ENCODE data around the gene CHMP4B.

CHMP4B gene

GRCh38 chr20:33881989-33882388 is 70.8 kb downstream of the CHMP4B start:
- Histone ChIP-seq H3K9ac (ENCODE audit: low read length) (no peak overlapping the region), H3K4me1 (ENCODE audit: control insufficient read depth, insufficient read depth, low read length) (no peaks in the 10 kb centered on the region), H3K36me3 (ENCODE audit: control insufficient read depth, insufficient read depth, low read length) (no peaks in the 10 kb centered on the region), H3K27ac (ENCODE audit: low read depth, low read length) (no peak overlapping the region), H3K4me3 (ENCODE audit: low read length) (no peak overlapping the region), H3K27me3 (ENCODE audit: control insufficient read depth, insufficient read depth, low read length) (no peaks in the 10 kb centered on the region)

- Histone ChIP-seq H3K36me3 (ENCODE audit: control insufficient read depth, insufficient read depth, low read length) (no peaks in the 10 kb centered on the region), H3K27ac (ENCODE audit: low read depth, low read length) (no peak overlapping the region)
Observed at GRCh38 chr20:33882481-33882880, 71.3 kb downstream of the CHMP4B start.

GRCh38 chr20:33883164-33883563 is 72.0 kb downstream of the CHMP4B start:
- Histone ChIP-seq H3K4me1 (ENCODE audit: control insufficient read depth, insufficient read depth, low read length) (no peaks in the 10 kb centered on the region), H3K27me3 (ENCODE audit: control insufficient read depth, insufficient read depth, low read length) (no peaks in the 10 kb centered on the region), H3K27ac (ENCODE audit: low read depth, low read length) (no peak overlapping the region), H3K9ac (ENCODE audit: low read length) (no peak overlapping the region), H3K36me3 (ENCODE audit: control insufficient read depth, insufficient read depth, low read length) (no peaks in the 10 kb centered on the region), H3K4me3 (ENCODE audit: low read length) (no peak overlapping the region)

More at GRCh38 chr20:33882481-33882880, 71.3 kb downstream of the CHMP4B start:
- Histone ChIP-seq H3K4me3 (ENCODE audit: low read length) (no peak overlapping the region), H3K27me3 (ENCODE audit: control insufficient read depth, insufficient read depth, low read length) (no peaks in the 10 kb centered on the region), H3K9ac (ENCODE audit: low read length) (no peak overlapping the region), H3K4me1 (ENCODE audit: control insufficient read depth, insufficient read depth, low read length) (no peaks in the 10 kb centered on the region)

- Histone ChIP-seq H3K4me1 (ENCODE audit: control insufficient read depth, insufficient read depth, low read length) (no peaks in the 10 kb centered on the region), H3K4me3 (ENCODE audit: low read length) (no peak overlapping the region), H3K27me3 (ENCODE audit: control insufficient read depth, insufficient read depth, low read length) (no peaks in the 10 kb centered on the region), H3K9ac (ENCODE audit: low read length) (no peak overlapping the region), H3K36me3 (ENCODE audit: control insufficient read depth, insufficient read depth, low read length) (no peaks in the 10 kb centered on the region), H3K27ac (ENCODE audit: low read depth, low read length) (no peak overlapping the region)
Observed at GRCh38 chr20:33884633-33885032, 73.5 kb downstream of the CHMP4B start.

GRCh38 chr20:33889312-33889711 is 78.2 kb downstream of the CHMP4B start:
- no peaks in the 10 kb centered on the region for H3K4me1 ChIP-seq (ENCODE audit: control insufficient read depth, insufficient read depth, low read length)
- no peak overlapping the region for H3K27ac ChIP-seq (ENCODE audit: low read depth, low read length)
- no peak overlapping the region for H3K4me3 ChIP-seq (ENCODE audit: low read length)
- H3K27me3 ChIP-seq (ENCODE audit: control insufficient read depth, insufficient read depth, low read length): no peaks in the 10 kb centered on the region
- H3K9ac ChIP-seq (ENCODE audit: low read length): no peak overlapping the region
- H3K36me3 ChIP-seq (ENCODE audit: control insufficient read depth, insufficient read depth, low read length): no peaks in the 10 kb centered on the region

- Histone ChIP-seq H3K27me3 (ENCODE audit: control insufficient read depth, insufficient read depth, low read length) (no peaks in the 10 kb centered on the region), H3K36me3 (ENCODE audit: control insufficient read depth, insufficient read depth, low read length) (no peaks in the 10 kb centered on the region), H3K27ac (ENCODE audit: low read depth, low read length) (no peak overlapping the region), H3K4me3 (ENCODE audit: low read length) (no peak overlapping the region), H3K9ac (ENCODE audit: low read length) (no peak overlapping the region), H3K4me1 (ENCODE audit: control insufficient read depth, insufficient read depth, low read length) (no peaks in the 10 kb centered on the region)
Observed at GRCh38 chr20:33890557-33890956, 79.4 kb downstream of the CHMP4B start.

GRCh38 chr20:33893314-33893713 is 82.2 kb downstream of the CHMP4B start:
- Histone ChIP-seq H3K4me3 (ENCODE audit: low read length) (no peak overlapping the region), H3K27me3 (ENCODE audit: control insufficient read depth, insufficient read depth, low read length) (no peaks in the 10 kb centered on the region), H3K4me1 (ENCODE audit: control insufficient read depth, insufficient read depth, low read length) (no peaks in the 10 kb centered on the region), H3K36me3 (ENCODE audit: control insufficient read depth, insufficient read depth, low read length) (no peaks in the 10 kb centered on the region), H3K27ac (ENCODE audit: low read depth, low read length) (no peak overlapping the region), H3K9ac (ENCODE audit: low read length) (no peak overlapping the region)

- no peaks in the 10 kb centered on the region for H3K4me1 ChIP-seq (ENCODE audit: control insufficient read depth, insufficient read depth, low read length)
- no peaks in the 10 kb centered on the region for H3K36me3 ChIP-seq (ENCODE audit: control insufficient read depth, insufficient read depth, low read length)
- no peak overlapping the region for H3K4me3 ChIP-seq (ENCODE audit: low read length)
- no peak overlapping the region for H3K9ac ChIP-seq (ENCODE audit: low read length)
- no peaks in the 10 kb centered on the region for H3K27me3 ChIP-seq (ENCODE audit: control insufficient read depth, insufficient read depth, low read length)
- H3K27ac ChIP-seq (ENCODE audit: low read depth, low read length): no peak overlapping the region
Observed at GRCh38 chr20:33894798-33895197, 83.7 kb downstream of the CHMP4B start.

- Histone ChIP-seq H3K27ac (ENCODE audit: low read depth, low read length) (no peak overlapping the region), H3K4me3 (ENCODE audit: low read length) (no peak overlapping the region), H3K36me3 (ENCODE audit: control insufficient read depth, insufficient read depth, low read length) (no peaks in the 10 kb centered on the region), H3K27me3 (ENCODE audit: control insufficient read depth, insufficient read depth, low read length) (no peaks in the 10 kb centered on the region), H3K9ac (ENCODE audit: low read length) (no peak overlapping the region), H3K4me1 (ENCODE audit: control insufficient read depth, insufficient read depth, low read length) (no peaks in the 10 kb centered on the region)
Observed at GRCh38 chr20:33896509-33896908, 85.4 kb downstream of the CHMP4B start.

GRCh38 chr20:33897313-33897912 is 86.3 kb downstream of the CHMP4B start:
- no peak overlapping the region for H3K4me3 ChIP-seq (ENCODE audit: low read length)
- no peaks in the 10 kb centered on the region for H3K27me3 ChIP-seq (ENCODE audit: control insufficient read depth, insufficient read depth, low read length)
- H3K9ac ChIP-seq (ENCODE audit: low read length): no peak overlapping the region
- no peaks in the 10 kb centered on the region for H3K4me1 ChIP-seq (ENCODE audit: control insufficient read depth, insufficient read depth, low read length)
- no peaks in the 10 kb centered on the region for H3K36me3 ChIP-seq (ENCODE audit: control insufficient read depth, insufficient read depth, low read length)
- no peak overlapping the region for H3K27ac ChIP-seq (ENCODE audit: low read depth, low read length)

- Histone ChIP-seq H3K4me3 (ENCODE audit: low read length) (no peak overlapping the region), H3K4me1 (ENCODE audit: control insufficient read depth, insufficient read depth, low read length) (no peaks in the 10 kb centered on the region), H3K27ac (ENCODE audit: low read depth, low read length) (no peak overlapping the region), H3K9ac (ENCODE audit: low read length) (no peak overlapping the region), H3K27me3 (ENCODE audit: control insufficient read depth, insufficient read depth, low read length) (no peaks in the 10 kb centered on the region), H3K36me3 (ENCODE audit: control insufficient read depth, insufficient read depth, low read length) (no peaks in the 10 kb centered on the region)
Observed at GRCh38 chr20:33899106-33899505, 88.0 kb downstream of the CHMP4B start.

GRCh38 chr20:33900521-33901131 is 89.5 kb downstream of the CHMP4B start:
- no peak overlapping the region for H3K4me3 ChIP-seq (ENCODE audit: low read length)
- no peaks in the 10 kb centered on the region for H3K27me3 ChIP-seq (ENCODE audit: control insufficient read depth, insufficient read depth, low read length)
- no peak overlapping the region for H3K9ac ChIP-seq (ENCODE audit: low read length)
- no peaks in the 10 kb centered on the region for H3K36me3 ChIP-seq (ENCODE audit: control insufficient read depth, insufficient read depth, low read length)
- H3K4me1 ChIP-seq (ENCODE audit: control insufficient read depth, insufficient read depth, low read length): no peaks in the 10 kb centered on the region
- H3K27ac ChIP-seq (ENCODE audit: low read depth, low read length): no peak overlapping the region

- Histone ChIP-seq H3K4me3 (ENCODE audit: low read length) (no peak overlapping the region), H3K27ac (ENCODE audit: low read depth, low read length) (no peak overlapping the region), H3K4me1 (ENCODE audit: control insufficient read depth, insufficient read depth, low read length) (no peaks in the 10 kb centered on the region), H3K36me3 (ENCODE audit: control insufficient read depth, insufficient read depth, low read length) (no peaks in the 10 kb centered on the region), H3K27me3 (ENCODE audit: control insufficient read depth, insufficient read depth, low read length) (no peaks in the 10 kb centered on the region), H3K9ac (ENCODE audit: low read length) (no peak overlapping the region)
Observed at GRCh38 chr20:33901132-33901523, 90.0 kb downstream of the CHMP4B start.
